NCI-H2227 (cell line): ENCODE data around the gene L3MBTL4.

Experiments used
- DNase-seq: peaks from one replicate; lab custom pipeline; 2025; ENCODE audit not compliant: unreplicated experiment; lab: John Stamatoyannopoulos, UW

The L3MBTL4 gene

GRCh38 chr18:6367208-6367607 is 47.5 kb downstream of the L3MBTL4 start:
- no peak for DNase-seq

GRCh38 chr18:6366776-6367175 is 47.9 kb downstream of the L3MBTL4 start:
- no peak for DNase-seq

- DNase-seq, result no peak
Observed at GRCh38 chr18:6365385-6365784, 49.3 kb downstream of the L3MBTL4 start.

DNA sequence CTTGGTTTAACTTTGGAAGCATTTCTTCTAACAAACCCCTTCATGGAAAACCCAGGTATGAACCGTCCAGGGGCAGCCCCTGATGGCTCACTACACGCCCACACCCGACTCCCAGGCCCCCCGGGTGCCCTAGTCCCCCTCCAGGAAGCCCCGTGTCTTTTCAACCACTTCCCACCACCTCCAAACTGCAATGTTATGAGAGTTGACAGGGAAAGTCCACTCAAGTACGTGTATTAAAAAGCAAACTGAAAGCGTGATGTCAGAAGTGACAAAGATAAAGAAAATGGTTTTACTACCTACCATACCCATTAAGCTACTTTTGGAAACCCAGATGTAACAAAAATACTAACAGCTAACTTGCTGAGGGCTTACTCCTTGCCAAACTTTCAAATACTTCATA is 51.5 kb downstream of the L3MBTL4 start:
- DNase-seq, result no peak

GRCh38 chr18:6362559-6363129 is 52.1 kb downstream of the L3MBTL4 start:
- no peak for DNase-seq

DNA sequence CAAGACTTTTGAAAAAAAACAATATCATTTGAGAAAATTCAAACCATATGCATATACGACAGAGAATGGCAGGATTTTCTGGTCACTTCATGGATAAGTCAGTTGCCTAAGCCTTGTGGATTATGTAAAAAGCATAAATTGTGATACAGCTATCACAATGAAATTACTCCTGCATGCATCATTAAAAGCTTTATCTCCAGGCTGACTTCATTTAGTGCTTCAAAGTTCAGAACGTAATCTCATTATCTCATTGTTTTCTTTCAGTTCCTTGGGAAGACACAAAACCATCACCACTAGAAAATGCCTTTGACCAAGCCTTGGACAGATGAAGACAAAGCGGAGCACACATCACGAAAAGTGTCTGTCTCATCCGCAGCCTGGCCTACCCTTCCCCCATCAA is 57.0 kb downstream of the L3MBTL4 start:
- no peak for DNase-seq

GRCh38 chr18:6355789-6356589 is 58.7 kb downstream of the L3MBTL4 start:
- DNase-seq, result no peak

- DNase-seq, result no peak
Observed at GRCh38 chr18:6352275-6352674, 62.4 kb downstream of the L3MBTL4 start.

DNA sequence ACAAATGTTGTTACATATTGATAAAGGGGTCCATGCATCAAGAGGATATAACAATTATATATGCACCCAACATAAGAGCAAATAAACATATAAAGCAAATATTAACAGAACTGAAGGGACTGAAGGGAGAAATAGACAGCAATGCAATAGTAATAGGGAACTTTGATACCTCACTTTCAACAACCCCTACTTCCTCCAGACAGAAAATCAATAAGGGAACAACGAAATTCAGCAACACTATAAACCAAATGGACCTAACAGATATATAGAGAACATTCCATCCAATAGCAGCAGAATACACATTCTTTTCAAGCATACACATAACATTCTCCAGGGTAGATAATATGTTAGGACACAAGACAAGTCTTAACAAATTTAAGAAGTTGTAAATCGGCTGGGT is 71.7 kb downstream of the L3MBTL4 start:
- no peak for DNase-seq

- no peak for DNase-seq
Observed at GRCh38 chr18:6341709-6342108, 73.0 kb downstream of the L3MBTL4 start.

DNA sequence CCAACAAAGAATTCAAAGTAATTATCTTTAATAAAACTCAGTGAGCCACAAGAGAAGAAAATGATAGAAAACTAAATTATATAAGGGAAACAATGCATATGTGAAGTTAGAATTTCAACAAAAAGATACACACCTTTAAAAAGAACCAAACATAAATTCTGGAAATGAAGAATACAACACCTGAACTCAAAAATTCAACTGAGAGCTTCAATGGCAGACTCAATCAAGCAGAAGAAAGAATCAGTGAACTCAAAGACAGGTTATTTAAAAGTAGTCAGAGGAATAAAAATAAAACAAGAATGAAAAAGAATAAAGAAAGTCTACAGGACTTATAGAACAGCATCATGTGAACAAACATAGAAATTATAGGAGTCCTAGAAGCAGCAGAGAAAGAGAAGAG is 73.4 kb downstream of the L3MBTL4 start:
- DNase-seq, result no peak

- no peak for DNase-seq
Observed at GRCh38 chr18:6340121-6340520, 74.6 kb downstream of the L3MBTL4 start.

GRCh38 chr18:6336239-6336638 is 78.5 kb downstream of the L3MBTL4 start:
- DNase-seq, result no peak

DNA sequence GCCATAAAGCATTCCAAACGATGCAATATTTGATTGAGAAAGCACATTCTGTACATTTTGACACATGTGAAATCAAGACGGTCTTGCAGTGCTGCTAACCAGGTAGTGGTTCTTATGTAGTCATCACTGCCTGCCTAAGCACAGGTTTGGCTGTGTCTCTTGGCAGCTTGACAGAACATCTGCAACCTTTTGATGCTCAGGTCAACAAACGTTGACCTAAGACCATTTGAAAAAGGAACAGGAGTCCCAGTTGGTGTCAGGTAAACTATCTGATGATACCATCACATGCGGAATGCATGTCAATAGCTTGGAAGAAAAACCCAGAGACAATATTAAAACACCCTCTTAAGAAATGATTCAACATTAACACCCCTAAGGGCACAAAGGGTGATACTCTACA is 80.7 kb downstream of the L3MBTL4 start:
- no peak for DNase-seq

DNA sequence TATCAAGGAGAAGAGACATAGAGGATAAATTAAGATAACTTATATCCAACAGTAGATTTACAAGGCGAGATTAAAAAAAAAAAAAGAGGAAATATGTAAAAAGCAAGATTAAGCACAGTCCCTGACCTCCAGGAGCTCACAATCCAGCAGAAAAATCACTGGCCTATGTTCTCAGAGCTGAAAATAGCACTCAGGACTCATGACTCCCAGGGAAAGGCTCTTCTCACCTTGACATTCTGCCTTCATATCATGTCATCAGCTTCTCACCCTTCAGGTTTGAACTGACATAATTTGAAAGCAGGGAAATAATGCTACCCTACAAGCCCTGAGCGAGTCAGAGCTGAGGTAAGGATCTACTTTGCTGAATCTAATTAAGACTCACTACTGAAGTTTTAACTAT is 82.8 kb downstream of the L3MBTL4 start:
- no peak for DNase-seq

DNA sequence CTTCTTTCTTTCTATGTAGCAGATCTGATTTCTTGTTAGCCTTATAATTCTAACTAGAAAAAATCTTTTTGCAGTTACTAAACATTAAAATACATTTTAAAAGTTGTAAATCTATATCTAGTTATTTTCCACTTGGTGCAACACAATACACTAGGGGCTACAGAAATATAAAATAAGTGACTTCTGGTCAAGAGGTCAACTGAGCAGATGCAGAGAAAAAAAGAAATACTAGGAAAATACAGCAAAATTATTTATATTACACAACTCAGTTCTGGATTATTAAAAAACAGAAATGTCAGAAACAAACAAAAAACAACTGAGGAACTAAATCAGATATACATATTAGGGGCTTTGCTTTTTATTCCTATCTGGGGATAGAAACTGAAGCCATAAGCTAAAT is 83.9 kb downstream of the L3MBTL4 start:
- DNase-seq, result no peak

DNA sequence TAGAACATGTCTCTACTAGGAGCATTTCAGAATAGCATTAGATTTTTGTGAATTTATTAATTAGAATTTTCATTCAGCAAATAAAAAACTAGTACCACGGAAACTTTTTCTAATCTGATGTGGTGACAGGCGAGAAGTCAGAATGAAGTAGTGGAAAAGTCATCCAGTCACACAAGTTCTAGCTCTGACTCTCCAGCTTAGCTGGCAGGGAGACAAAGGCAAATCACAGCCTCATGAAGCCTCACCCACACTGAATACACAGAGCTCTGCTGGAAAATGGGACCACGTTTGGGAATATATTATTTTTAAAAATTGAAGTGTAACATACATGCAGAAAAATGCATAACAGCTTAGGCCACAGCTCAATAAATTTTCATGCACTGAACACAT is 86.1 kb downstream of the L3MBTL4 start:
- no peak for DNase-seq

DNA sequence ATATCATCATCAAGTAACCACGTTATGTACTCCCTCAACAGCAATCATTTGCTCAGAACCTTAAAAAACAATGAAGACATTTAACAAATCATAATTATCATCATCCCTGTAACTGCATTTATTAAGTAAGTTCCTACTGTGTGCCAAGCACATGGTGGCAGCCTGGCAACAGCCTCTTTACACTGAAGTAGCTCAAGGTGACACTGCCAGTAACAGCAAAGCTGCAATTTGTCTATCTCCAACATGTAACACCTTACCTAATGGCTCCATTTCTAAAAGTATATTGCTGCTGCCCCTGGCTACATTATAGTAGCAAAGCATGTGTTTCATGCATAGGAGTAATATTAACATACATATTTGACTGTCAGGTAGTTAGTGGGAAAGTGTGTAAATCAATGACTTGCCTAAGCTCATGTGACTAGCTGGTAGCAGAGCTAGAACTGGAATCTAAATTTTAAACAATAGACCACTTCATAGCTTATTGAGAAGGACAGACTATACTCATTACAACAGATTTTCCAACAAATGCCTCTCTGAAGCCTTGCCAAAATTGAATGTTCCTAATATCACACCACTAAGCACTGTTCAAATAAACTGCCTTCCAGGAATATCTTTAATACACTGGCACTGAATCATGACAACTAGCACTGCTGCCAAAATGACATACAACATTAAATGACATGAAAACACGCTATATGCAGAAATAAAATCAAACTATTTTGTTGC is 86.7 kb downstream of the L3MBTL4 start:
- no peak for DNase-seq

DNA sequence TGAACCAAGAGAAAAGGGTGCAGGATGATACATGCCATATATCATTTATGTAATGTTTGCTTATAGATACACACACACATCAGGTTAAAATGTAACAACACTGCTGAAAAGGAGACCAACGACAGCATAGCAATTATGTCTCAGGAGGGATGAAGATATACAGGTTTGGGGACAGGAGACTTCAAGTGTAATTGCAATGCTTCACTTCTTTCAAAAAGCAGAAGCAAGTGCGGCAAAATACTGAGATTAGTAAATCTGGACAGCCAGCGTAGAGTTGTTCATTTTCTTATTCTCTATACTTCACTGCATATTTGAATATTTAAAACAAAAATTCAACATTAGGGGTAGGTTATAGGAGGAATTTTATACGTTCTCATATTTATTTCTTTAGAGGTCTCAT is 87.2 kb downstream of the L3MBTL4 start:
- no peak for DNase-seq

DNA sequence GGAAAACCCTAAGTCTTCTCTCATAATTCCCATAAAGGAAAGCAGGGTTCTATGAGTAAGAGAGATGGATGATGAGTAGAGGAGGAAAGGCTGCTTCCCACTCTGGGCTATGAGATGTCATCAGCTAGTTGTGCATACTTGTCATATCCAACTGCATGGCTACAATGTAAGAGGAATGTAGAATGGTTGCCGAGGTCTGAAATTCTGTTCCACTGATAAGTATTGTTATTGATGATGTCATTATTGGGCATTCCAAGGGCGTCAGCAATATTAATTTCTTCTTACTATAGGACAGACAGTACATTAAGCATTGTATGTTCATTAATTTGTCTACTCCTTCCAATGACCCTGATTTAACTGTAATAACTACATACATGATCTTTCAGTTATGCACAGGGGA is 88.1 kb downstream of the L3MBTL4 start:
- no peak for DNase-seq

DNA sequence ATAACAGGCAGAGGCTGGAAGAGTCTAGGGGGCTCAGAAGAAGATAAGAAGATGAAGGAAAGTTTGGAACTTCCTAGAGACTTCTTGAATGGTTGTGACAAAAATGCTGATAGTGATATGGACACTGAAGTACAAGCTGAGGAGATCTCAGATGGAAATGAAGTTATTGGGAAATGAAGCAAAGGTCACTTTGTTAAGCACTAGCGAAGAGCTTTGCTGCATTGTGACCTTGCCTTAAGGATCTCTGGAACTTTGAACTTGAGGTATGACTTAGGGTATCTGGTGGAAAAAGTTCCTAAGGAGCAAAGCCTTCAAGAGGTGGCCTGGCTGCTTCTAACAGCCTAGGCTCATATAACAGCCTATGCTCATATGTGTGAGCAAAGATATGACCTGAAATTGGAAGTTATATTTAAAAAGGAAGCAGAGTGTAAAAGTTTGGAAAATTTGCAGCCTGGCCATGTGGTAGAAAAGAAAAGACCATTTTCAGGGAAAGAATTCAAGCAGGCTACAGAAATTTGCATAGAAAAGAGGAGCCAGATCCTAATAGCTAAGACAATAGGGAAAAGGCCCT is 91.3 kb downstream of the L3MBTL4 start:
- DNase-seq, result no peak
